BE2C (cell line): ENCODE results near the gene WNT9B.

Source experiments
- DNase-seq: peaks from one replicate; pipeline ENCODE4 v3.0.0-alpha.2; 2020
- H3K27me3 ChIP-seq: fragments of 250-450 bp; sonication (Bioruptor Pico); 2 replicates; pipeline ENCODE4 v1.5.1; 2020; ENCODE audit warnings: mild to moderate bottlenecking
- H3K36me3 ChIP-seq: fragments of 250-450 bp; sonication (Bioruptor Pico); 2 replicates; pipeline ENCODE4 v1.5.1; 2020; ENCODE audit warnings: mild to moderate bottlenecking
- H3K4me1 ChIP-seq: fragments of 250-450 bp; sonication (Bioruptor Pico); 2 replicates; pipeline ENCODE4 v1.5.1; 2020
- H3K4me3 ChIP-seq: 2 replicates; pipeline ENCODE4 v1.5.1; 2011; ENCODE audit warnings: low read depth, low read length
- H3K9me3 ChIP-seq: fragments of 250-450 bp; sonication (Bioruptor Pico); 2 replicates; pipeline ENCODE4 v1.5.1; 2020
- TF ChIP-seq, protein P1 (sequence below): IDR thresholded peaks from 2 replicates; pipeline ENCODE4 v1.5.1; 2012; ENCODE audit warnings: mild to moderate bottlenecking, low read depth, low read length

The WNT9B gene

DNA sequence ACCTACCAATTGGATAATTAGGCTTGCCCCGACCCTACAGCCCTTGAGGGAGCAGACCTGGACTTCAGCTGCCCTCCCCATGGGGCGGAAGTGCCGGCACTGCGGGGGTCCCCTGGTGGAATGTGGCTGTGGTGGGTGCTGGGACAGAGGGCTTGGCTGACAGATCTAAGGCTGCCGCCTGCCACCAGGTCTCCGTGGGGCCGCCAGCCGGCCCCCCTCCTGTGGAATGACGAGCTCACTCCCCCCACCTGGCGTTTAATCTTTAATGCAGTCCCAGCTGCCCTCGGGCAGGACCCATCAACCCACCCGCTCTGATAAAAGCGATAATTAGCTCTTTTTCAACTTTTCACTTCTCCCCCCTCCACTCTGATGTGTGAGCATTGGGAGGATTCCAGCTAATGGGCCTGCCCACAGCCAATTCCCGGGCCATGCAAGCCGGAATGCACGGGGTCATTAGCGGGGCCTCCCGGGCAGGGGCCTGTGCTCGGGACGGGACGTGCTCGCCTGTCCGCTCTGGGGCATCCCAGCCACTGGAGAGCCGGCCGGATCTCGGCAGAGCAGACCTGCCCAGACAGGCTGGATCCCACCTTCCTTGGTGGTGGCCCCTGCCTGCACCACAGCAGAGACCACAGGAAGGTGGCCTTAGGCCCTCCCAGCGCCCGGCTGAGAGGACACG is 43.2 kb downstream of the WNT9B start:
- Histone ChIP-seq H3K4me1 (no peaks in the 10 kb centered on the region), H3K4me3 (no peak overlapping the region), H3K27me3 (peaks cover 16% of the 10 kb centered on the region), H3K36me3 (no peaks in the 10 kb centered on the region), H3K9me3 (no peaks in the 10 kb centered on the region; the same call in 1 of the 2 replicates)
- TF ChIP-seq, protein P1, sequence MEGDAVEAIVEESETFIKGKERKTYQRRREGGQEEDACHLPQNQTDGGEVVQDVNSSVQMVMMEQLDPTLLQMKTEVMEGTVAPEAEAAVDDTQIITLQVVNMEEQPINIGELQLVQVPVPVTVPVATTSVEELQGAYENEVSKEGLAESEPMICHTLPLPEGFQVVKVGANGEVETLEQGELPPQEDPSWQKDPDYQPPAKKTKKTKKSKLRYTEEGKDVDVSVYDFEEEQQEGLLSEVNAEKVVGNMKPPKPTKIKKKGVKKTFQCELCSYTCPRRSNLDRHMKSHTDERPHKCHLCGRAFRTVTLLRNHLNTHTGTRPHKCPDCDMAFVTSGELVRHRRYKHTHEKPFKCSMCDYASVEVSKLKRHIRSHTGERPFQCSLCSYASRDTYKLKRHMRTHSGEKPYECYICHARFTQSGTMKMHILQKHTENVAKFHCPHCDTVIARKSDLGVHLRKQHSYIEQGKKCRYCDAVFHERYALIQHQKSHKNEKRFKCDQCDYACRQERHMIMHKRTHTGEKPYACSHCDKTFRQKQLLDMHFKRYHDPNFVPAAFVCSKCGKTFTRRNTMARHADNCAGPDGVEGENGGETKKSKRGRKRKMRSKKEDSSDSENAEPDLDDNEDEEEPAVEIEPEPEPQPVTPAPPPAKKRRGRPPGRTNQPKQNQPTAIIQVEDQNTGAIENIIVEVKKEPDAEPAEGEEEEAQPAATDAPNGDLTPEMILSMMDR: no peak
- DNase-seq: no peak

- no peak overlapping the region for H3K4me3 ChIP-seq
- TF ChIP-seq, protein P1: no peak
- no peak for DNase-seq
- H3K4me1 ChIP-seq: no peaks in the 10 kb centered on the region
- peaks cover 16% of the 10 kb centered on the region for H3K27me3 ChIP-seq
- no peaks in the 10 kb centered on the region; the same call in 1 of the 2 replicates for H3K9me3 ChIP-seq
- no peaks in the 10 kb centered on the region for H3K36me3 ChIP-seq
Observed at GRCh38 chr17:46895171-46895570, 43.8 kb downstream of the WNT9B start.

DNA sequence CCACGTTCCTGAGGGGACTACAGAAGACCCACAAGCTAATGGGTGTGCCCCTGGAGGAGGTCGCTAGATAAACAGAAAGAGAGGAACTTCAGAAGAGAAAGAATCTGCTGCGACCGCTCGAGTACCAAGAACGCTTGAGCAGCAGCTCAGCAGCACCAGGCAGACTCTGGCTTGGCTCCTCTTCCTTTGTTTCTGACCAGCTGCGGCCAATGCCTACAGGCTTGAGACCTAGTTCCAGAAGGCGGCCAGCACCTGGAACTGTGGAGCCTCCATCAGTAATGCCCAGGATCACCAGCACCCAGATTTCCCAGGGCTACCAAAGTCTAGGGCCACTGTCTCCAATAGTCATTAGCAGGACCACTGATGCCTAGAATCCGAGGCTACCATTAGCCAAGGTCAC is 45.6 kb downstream of the WNT9B start:
- Histone ChIP-seq H3K9me3 (no peaks in the 10 kb centered on the region; the same call in 1 of the 2 replicates), H3K4me3 (no peak overlapping the region), H3K4me1 (no peaks in the 10 kb centered on the region), H3K36me3 (no peaks in the 10 kb centered on the region), H3K27me3 (peaks cover 16% of the 10 kb centered on the region)
- TF ChIP-seq, protein P1: no peak
- DNase-seq: no peak

DNA sequence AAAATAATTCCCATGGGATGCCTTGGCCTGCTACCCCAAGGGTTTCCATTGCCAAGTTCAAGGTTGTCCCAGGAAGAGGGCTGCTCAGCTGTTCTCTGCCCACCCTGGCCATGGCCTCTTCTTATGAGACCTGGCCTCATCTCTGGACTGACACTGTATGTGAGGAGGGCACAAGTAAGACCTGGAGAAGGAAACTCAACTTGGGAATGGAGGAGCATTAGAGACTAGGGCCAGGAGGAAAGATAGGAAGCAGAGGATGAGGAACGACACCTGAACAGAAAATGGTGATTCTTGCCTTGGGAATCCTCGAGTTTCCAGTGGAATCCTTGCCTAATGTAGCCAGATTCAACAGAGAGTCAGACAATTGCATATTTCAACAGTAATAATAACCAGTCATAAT is 47.0 kb downstream of the WNT9B start:
- Histone ChIP-seq H3K9me3 (no peaks in the 10 kb centered on the region; the same call in 1 of the 2 replicates), H3K4me3 (no peak overlapping the region), H3K27me3 (peaks cover 11% of the 10 kb centered on the region), H3K4me1 (no peaks in the 10 kb centered on the region), H3K36me3 (no peaks in the 10 kb centered on the region)
- no peak for DNase-seq
- TF ChIP-seq, protein P1: no peak

GRCh38 chr17:46898860-46899259 is 47.5 kb downstream of the WNT9B start:
- no peaks in the 10 kb centered on the region; the same call in 1 of the 2 replicates for H3K9me3 ChIP-seq
- no peaks in the 10 kb centered on the region for H3K36me3 ChIP-seq
- TF ChIP-seq, protein P1: no peak
- no peak for DNase-seq
- H3K4me3 ChIP-seq: no peak overlapping the region
- peaks cover 6% of the 10 kb centered on the region for H3K27me3 ChIP-seq
- H3K4me1 ChIP-seq: no peaks in the 10 kb centered on the region

GRCh38 chr17:46901291-46901690 is 49.9 kb downstream of the WNT9B start:
- no peaks in the 10 kb centered on the region; the same call in 1 of the 2 replicates for H3K27me3 ChIP-seq
- no peaks in the 10 kb centered on the region; the same call in 1 of the 2 replicates for H3K9me3 ChIP-seq
- H3K4me1 ChIP-seq: no peaks in the 10 kb centered on the region
- H3K4me3 ChIP-seq: no peak overlapping the region
- no peak for DNase-seq
- H3K36me3 ChIP-seq: no peaks in the 10 kb centered on the region
- TF ChIP-seq, protein P1: no peak
